Subcutaneous adipose tissue (tissue), 4 donors: ENCODE measurements around the gene LDLRAD3. TPM values are rescaled to one million over a fixed set of nuclear protein-coding genes. Genes with fewer than 3 reads are reported as not detected.

Experiments
- total RNA-seq, 4 donors: library from RNA; depleted of rRNA; stranded (reverse); fragments of >200 nt; gene quantifications; one replicate each; pipeline ENCODE4 v1.1.0, GENCODE V29; 2016
- TF ChIP-seq, protein P1 (sequence below): fragments of 450-650 bp; IDR thresholded peaks from one replicate; pipeline ENCODE4 v1.5.1; 2016; ENCODE audit warnings: low read depth, mild to moderate bottlenecking, control low read depth, antibody characterized with exemption, moderate library complexity

LDLRAD3 gene
- total RNA-seq, 4 donors from 2014 or later: 22.8 to 39.6 (median 29.4) TPM

DNA sequence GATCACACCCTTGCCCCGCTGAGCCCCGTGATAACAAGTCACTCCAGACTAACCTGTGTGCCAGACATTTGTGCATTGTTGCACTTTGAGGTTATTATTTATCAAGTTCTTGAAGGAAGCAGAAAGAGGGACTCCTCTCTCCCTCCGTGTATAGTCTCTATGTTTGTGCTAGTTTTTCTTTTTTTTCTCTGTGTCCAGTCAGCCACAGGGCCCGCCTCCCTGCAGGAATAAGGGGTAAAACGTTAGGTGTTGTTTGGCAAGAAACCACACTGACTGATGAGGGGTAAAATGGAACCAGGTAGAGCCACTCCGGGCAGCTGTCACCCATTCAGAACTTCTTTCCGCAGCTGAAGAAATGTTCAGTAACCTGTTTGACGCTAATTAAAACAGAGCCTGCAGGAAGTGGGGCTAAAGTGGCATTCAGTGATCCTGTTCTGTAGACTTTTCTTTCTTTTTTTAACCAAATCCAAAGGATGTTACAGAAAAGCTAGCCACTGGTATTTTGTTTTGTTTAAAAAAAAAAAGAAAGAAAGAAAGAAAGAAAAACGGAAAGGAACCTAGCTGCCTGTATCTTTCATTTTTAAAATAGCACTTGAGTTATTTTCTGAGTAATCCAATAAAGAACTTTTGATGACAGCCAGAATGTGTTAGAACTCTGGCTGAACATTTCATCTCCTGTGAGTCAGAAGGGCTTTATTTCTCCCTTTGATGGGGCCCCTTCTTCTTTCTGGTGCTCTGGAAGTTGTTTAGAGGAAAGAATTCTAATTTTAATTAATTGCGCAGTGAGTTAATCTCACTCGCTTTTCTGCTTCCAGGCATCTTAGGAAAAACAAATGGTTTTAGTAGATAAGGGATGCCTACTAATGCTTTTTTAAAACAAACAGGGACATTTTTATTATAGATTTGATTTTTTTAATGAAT is 287.2 kb downstream of the LDLRAD3 start:
- TF ChIP-seq, protein P1, sequence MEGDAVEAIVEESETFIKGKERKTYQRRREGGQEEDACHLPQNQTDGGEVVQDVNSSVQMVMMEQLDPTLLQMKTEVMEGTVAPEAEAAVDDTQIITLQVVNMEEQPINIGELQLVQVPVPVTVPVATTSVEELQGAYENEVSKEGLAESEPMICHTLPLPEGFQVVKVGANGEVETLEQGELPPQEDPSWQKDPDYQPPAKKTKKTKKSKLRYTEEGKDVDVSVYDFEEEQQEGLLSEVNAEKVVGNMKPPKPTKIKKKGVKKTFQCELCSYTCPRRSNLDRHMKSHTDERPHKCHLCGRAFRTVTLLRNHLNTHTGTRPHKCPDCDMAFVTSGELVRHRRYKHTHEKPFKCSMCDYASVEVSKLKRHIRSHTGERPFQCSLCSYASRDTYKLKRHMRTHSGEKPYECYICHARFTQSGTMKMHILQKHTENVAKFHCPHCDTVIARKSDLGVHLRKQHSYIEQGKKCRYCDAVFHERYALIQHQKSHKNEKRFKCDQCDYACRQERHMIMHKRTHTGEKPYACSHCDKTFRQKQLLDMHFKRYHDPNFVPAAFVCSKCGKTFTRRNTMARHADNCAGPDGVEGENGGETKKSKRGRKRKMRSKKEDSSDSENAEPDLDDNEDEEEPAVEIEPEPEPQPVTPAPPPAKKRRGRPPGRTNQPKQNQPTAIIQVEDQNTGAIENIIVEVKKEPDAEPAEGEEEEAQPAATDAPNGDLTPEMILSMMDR: no peak

DNA sequence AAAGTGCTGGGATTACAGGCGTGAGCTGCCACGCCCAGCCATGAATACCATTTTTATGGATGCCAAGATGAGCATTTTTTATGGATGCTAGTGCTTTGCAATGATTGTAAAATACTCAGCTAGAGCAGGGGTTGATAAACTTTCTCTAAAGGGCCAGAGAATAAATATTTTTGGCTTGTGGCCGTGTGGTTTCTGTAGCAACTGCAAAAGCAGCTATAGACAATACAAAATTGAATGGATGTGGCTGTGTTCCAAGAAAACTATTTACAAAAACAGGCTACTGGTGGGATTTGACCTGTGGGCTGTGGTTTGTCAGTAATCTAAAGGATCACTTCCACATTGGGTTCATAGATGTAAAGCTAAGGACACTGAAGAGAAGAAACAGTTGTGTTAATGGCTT is 289.3 kb downstream of the LDLRAD3 start:
- TF ChIP-seq, protein P1: no peak

DNA sequence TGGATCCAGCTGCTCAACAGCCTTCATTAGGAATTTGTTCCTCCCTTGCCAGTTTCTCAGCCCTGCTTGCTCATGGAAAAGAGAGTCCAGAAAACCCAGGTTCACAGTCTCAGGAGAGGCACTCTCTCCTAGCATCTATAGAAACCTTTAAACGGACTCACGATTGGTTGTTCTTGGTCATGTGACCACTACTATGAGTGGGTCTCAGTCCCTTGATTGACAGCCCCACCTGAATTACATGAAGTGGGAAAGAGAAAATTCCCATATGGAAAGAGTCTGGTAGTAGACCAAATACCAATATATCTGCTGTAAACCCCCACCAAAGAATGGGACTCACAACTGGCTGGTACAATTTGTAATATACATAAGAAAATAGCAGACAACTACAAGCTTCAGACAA is 291.0 kb downstream of the LDLRAD3 start:
- TF ChIP-seq, protein P1: no peak

DNA sequence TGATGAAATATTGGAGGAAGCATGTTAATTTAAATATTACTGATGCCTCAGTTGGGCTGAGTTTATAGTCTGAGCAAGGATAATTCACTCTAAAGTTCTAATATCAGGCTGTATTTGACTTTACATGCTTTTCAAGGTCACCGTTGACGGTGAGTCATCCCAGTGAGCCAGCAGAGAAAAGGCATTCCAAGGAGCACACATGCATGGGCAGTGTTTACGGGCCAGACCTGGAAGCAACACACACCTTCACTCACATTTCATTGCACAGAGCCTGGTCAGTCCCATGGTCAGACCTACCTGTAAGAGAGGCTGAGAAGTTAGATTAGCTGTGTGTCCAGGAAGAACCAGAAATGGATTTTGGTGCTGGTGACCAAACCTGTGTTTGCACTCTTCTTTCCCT is 291.9 kb downstream of the LDLRAD3 start:
- TF ChIP-seq, protein P1: no peak

- TF ChIP-seq, protein P1: no peak
Measured at GRCh38 chr11:36237391-36237790, 293.5 kb downstream of the LDLRAD3 start.

- TF ChIP-seq, protein P1: no peak
Measured at GRCh38 chr11:36238036-36238631, 294.3 kb downstream of the LDLRAD3 start.

- TF ChIP-seq, protein P1: no peak
Measured at GRCh38 chr11:36238881-36239280, 295.0 kb downstream of the LDLRAD3 start.
